ENCODE results near the gene TM2D3. TPM values are rescaled to one million over a fixed set of nuclear protein-coding genes. Genes with fewer than 3 reads are reported as not detected.
A peak's percentile ranks its signal among the peaks of the same experiment; 100 is the strongest.

Gene TM2D3
- total and polyA plus RNA-seq, 8 donors, result 20.4 to 128 (median 46.2) TPM

DNA sequence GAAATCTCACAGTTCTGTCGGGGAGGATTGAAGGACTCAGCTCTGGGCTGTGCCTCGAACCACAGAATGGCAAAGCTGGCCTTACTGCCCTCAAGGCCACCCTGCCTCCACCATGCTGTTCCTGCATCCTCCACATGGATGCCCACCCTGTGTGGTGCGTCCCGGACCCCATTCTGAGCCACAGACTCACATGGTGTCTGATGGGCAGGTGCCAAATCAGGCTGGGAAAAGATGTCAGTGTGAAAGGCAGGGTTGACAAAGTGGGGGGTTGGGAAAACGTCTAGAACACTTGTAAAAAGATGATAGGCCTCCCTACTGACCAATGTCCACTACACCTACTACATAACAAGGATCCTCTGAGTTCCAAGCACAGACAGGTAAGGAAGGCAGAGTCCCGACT lies 49.4 kb downstream of the TM2D3 start:
- intact Hi-C loops (cut with DNase I; ENCODE audit: low total_unique reads), result no loop called here
- H3K27ac ChIP-seq, result no peak overlapping the region
- no peak for DNase-seq
- peaks cover 0 to 17% (median 3%) of the 10 kb centered on the region in 3 donors for H3K27me3 ChIP-seq
- no peak overlapping the region for H3K4me3 ChIP-seq
- TF ChIP-seq POLR2AphosphoS5 (IDR thresholded peaks at IDR 0.05), result no peak
- no peak for TF ChIP-seq EP300 (IDR thresholded peaks at IDR 0.05)
- TF ChIP-seq, protein P1, sequence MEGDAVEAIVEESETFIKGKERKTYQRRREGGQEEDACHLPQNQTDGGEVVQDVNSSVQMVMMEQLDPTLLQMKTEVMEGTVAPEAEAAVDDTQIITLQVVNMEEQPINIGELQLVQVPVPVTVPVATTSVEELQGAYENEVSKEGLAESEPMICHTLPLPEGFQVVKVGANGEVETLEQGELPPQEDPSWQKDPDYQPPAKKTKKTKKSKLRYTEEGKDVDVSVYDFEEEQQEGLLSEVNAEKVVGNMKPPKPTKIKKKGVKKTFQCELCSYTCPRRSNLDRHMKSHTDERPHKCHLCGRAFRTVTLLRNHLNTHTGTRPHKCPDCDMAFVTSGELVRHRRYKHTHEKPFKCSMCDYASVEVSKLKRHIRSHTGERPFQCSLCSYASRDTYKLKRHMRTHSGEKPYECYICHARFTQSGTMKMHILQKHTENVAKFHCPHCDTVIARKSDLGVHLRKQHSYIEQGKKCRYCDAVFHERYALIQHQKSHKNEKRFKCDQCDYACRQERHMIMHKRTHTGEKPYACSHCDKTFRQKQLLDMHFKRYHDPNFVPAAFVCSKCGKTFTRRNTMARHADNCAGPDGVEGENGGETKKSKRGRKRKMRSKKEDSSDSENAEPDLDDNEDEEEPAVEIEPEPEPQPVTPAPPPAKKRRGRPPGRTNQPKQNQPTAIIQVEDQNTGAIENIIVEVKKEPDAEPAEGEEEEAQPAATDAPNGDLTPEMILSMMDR (IDR thresholded peaks at IDR 0.05), result no peak
- no peak for TF ChIP-seq POLR2A (IDR thresholded peaks at IDR 0.05)
- H3K9me3 ChIP-seq, result peaks cover 0 to 7% (median 1%) of the 10 kb centered on the region in 4 donors
- no peaks in the 10 kb centered on the region for H3K4me1 ChIP-seq
- WGBS, 5 donors, result 79 to 87% (median 84%) methylated on average over 6 of the region's 6 CpGs
- no peaks in the 10 kb centered on the region for H3K36me3 ChIP-seq

- peak in 1 of 2 donors; percentile 44 for DNase-seq
- WGBS, 5 donors, result 26 to 31% (median 30%) methylated on average over 4 of the region's 4 CpGs
- intact Hi-C loops (cut with DNase I; ENCODE audit: low total_unique reads), result no loop called here
- H3K9me3 ChIP-seq, result peaks cover 0 to 15% (median 8%) of the 10 kb centered on the region in 4 donors
- H3K27me3 ChIP-seq, result peaks cover 0 to 25% (median 3%) of the 10 kb centered on the region in 3 donors
- no peak overlapping the region for H3K4me3 ChIP-seq
- no peak overlapping the region for H3K27ac ChIP-seq
- H3K36me3 ChIP-seq, result no peaks in the 10 kb centered on the region
- TF ChIP-seq EP300 (IDR thresholded peaks at IDR 0.05), result no peak
- TF ChIP-seq, protein P1 (IDR thresholded peaks at IDR 0.05), result no peak
- TF ChIP-seq POLR2AphosphoS5 (IDR thresholded peaks at IDR 0.05), result no peak
- no peak for TF ChIP-seq POLR2A (IDR thresholded peaks at IDR 0.05)
- H3K4me1 ChIP-seq, result no peaks in the 10 kb centered on the region
Observed at GRCh38 chr15:101600035-101600434, 52.1 kb downstream of the TM2D3 start.

DNA sequence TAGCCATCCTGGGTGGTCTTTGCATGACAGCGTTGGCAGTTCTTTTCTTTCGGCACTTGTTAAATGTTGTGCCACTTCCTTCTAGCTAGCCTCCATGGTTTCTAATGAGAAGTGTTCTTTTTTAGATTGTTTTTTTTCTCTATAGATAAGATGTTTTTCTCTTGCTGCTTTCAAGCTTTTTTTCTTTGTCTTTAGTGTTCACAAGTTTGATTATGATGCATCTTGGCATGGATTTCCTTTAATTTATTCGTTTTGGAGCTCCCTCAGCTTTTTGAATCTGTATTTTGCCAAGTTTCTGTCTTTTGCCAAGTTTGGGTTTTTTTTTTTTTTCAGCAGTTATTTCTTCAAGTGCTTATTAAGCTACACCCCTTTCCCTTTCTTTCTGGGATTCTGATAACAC lies 53.1 kb downstream of the TM2D3 start:
- Histone ChIP-seq H3K4me3 (no peak overlapping the region), H3K4me1 (no peaks in the 10 kb centered on the region), H3K27me3 (peaks cover 0 to 25% (median 3%) of the 10 kb centered on the region in 3 donors), H3K27ac (no peak overlapping the region), H3K36me3 (no peaks in the 10 kb centered on the region), H3K9me3 (peaks cover 0 to 15% (median 8%) of the 10 kb centered on the region in 4 donors)
- TF ChIP-seq, protein P1 (IDR thresholded peaks at IDR 0.05), result no peak
- TF ChIP-seq EP300 (IDR thresholded peaks at IDR 0.05), result no peak
- WGBS, 5 donors, result 57 to 78% (median 75%) methylated on average over 3 of the region's 3 CpGs
- intact Hi-C loops (cut with DNase I; ENCODE audit: low total_unique reads), result no loop called here
- DNase-seq, result no peak

DNA sequence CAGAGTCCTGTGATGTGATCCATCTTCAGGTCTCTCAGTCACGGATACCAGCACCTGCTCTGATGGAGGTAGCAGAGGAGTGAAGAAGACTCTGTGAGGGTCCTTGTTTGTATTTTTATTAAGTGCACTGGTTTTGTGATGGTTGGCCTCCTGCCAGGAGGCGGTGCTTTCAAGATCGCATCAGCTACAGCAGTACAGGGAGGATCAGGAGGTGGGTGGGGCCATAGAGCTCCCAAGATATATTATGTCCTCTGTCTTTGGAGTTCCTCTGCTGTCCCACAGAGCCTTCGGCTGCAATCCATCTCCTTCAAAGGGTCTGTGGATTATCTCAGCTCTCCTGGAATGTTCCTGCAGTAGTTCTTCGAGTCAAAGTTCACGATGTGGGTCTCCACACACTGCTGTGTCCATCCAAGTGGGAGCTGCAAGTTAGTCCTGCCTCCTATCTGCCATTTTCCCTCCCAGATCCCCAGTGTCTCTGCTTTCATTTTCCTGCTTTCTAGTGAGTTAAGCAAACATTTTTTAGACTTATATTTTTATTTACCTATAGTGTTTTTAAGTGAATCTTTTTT lies 54.7 kb downstream of the TM2D3 start:
- WGBS, 5 donors, result 66 to 80% (median 76%) methylated on average over 5 to 6 of the region's 6 CpGs
- Histone ChIP-seq H3K27ac (no peak overlapping the region), H3K4me1 (no peaks in the 10 kb centered on the region), H3K27me3 (peaks cover 0 to 25% (median 3%) of the 10 kb centered on the region in 3 donors), H3K36me3 (no peaks in the 10 kb centered on the region), H3K4me3 (no peak overlapping the region), H3K9me3 (peaks cover 0 to 15% (median 8%) of the 10 kb centered on the region in 4 donors)
- TF ChIP-seq POLR2A (IDR thresholded peaks at IDR 0.05), result no peak
- TF ChIP-seq, protein P1 (IDR thresholded peaks at IDR 0.05), result no peak
- TF ChIP-seq POLR2AphosphoS5 (IDR thresholded peaks at IDR 0.05), result no peak
- no peak for TF ChIP-seq EP300 (IDR thresholded peaks at IDR 0.05)
- intact Hi-C loops (cut with DNase I; ENCODE audit: low total_unique reads), result no loop called here
- DNase-seq, result no peak
